Tibial nerve (tissue), 4 donors: Measurements from ENCODE around the gene ALKBH1.

Source experiments
- EP300 ChIP-seq, 2 donors: sonication (generic); formaldehyde crosslinking; IDR thresholded peaks; one replicate each; pipeline ENCODE4 v1.6.1; 2017; ENCODE audit warnings: antibody characterized with exemption in 2 of 2, mild to moderate bottlenecking in 1 of 2
- POLR2A ChIP-seq, 2 donors: fragments of 450-650 bp; IDR thresholded peaks; one replicate each; pipeline ENCODE4 v1.6.1; 2017; ENCODE audit warnings: antibody characterized with exemption in 2 of 2, mild to moderate bottlenecking in 2 of 2, moderate library complexity in 2 of 2
- TF ChIP-seq, protein P1 (sequence below), 5 experiments: fragments of 200-600 bp in 3 of 5; fragments of 450-650 bp in 2 of 5; sonication (generic) in 3 of 5; IDR thresholded peaks; one replicate each; pipeline ENCODE4 v1.5.1; 2016 to 2019; ENCODE audit warnings: antibody characterized with exemption in 5 of 5, mild to moderate bottlenecking in 3 of 5, moderate library complexity in 2 of 5

DNA sequence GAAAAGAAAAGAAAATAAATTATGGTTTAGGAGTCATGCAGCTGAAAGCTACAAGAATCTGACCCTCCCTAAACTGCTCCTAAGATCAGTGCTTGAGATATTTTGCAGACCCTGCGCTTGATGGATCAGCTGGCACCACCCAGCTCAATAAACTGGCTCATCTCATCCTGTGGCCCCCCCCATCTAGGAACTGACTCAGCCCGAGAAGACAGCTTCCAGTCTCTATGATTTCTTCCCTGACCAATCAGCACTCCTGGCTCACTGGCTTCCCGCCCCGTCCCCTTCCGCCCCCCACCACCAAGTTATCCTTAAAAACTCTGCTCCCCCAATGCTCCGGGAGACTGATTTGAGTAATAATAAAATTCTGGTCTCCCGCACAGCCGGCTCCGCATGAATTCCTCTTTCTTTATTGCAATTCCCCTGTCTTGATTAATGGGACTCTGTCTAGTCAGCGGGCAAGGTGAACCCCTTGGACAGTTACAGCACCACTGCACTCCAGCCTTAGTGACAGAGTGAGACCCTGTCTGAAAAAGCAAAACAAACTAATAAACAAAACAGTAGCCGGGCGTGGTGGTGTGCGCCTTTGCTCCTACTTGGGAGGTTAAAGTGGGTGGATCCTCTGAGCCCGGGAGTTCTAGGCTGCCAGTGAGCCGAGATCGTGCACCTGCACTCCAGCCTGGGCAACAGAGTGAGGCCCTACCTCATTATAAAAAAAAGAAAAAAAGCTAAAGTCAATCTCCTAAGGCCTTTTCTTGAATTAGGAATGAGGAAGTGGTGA, 66.9 kb downstream of the ALKBH1 start:
- TF ChIP-seq, protein P1, sequence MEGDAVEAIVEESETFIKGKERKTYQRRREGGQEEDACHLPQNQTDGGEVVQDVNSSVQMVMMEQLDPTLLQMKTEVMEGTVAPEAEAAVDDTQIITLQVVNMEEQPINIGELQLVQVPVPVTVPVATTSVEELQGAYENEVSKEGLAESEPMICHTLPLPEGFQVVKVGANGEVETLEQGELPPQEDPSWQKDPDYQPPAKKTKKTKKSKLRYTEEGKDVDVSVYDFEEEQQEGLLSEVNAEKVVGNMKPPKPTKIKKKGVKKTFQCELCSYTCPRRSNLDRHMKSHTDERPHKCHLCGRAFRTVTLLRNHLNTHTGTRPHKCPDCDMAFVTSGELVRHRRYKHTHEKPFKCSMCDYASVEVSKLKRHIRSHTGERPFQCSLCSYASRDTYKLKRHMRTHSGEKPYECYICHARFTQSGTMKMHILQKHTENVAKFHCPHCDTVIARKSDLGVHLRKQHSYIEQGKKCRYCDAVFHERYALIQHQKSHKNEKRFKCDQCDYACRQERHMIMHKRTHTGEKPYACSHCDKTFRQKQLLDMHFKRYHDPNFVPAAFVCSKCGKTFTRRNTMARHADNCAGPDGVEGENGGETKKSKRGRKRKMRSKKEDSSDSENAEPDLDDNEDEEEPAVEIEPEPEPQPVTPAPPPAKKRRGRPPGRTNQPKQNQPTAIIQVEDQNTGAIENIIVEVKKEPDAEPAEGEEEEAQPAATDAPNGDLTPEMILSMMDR (IDR thresholded peaks at IDR 0.05) = no peak
- TF ChIP-seq EP300 (IDR thresholded peaks at IDR 0.05) = no peak
- TF ChIP-seq POLR2A (IDR thresholded peaks at IDR 0.05) = no peak
